ENCODE measurements around the gene FIGNL1.

DNA sequence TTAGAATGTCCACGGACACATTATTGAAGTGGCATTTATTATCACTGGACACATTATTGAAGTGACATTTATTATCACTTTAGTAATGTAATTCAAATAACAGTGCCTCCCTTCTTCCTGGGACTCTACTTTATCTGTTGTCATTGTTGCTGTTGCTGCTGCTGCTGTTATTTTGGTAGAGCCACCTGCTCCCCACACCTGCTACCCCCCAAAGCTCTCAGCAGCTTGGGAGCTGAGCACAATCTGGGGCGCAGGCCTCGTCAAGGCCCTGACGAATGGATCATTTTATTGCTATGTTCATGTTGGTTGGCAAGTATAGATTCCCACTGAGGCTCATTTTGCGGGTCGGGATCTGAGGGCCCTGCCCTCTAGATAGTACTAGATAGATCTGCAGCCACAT lies 24.8 kb downstream of the FIGNL1 start:
- TF ChIP-seq POLR2A (IDR thresholded peaks at IDR 0.05) = no peak
- TF ChIP-seq, protein P1, sequence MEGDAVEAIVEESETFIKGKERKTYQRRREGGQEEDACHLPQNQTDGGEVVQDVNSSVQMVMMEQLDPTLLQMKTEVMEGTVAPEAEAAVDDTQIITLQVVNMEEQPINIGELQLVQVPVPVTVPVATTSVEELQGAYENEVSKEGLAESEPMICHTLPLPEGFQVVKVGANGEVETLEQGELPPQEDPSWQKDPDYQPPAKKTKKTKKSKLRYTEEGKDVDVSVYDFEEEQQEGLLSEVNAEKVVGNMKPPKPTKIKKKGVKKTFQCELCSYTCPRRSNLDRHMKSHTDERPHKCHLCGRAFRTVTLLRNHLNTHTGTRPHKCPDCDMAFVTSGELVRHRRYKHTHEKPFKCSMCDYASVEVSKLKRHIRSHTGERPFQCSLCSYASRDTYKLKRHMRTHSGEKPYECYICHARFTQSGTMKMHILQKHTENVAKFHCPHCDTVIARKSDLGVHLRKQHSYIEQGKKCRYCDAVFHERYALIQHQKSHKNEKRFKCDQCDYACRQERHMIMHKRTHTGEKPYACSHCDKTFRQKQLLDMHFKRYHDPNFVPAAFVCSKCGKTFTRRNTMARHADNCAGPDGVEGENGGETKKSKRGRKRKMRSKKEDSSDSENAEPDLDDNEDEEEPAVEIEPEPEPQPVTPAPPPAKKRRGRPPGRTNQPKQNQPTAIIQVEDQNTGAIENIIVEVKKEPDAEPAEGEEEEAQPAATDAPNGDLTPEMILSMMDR (IDR thresholded peaks at IDR 0.05) = no peak

Data from adrenal gland (tissue), 5 donors.